Ovary (tissue), 9 donors: ENCODE data around the gene PRKG1. TPM values are rescaled to one million over a fixed set of nuclear protein-coding genes. Genes with fewer than 3 reads are reported as not detected.

Experiments
- DNase-seq, 5 donors: peaks; one replicate each; pipeline ENCODE4 v3.0.0-alpha.2; 2019 to 2020
- H3K27ac ChIP-seq, 2 donors: fragments of 200-600 bp; one replicate each; pipeline versions ENCODE4 v1.5.1 to v1.8.0; 2019 to 2022
- H3K27me3 ChIP-seq: fragments of 200-600 bp; one replicate; pipeline ENCODE4 v1.8.0; 2022
- H3K36me3 ChIP-seq: fragments of 200-600 bp; sonication (generic); one replicate; pipeline ENCODE4 v1.5.1; 2019
- H3K4me1 ChIP-seq: one replicate; pipeline ENCODE4 v1.8.1; 2013; ENCODE audit warnings: mild to moderate bottlenecking, moderate library complexity; ENCODE audit not compliant: insufficient read depth
- H3K4me3 ChIP-seq: fragments of 200-600 bp; sonication (generic); one replicate; pipeline ENCODE4 v1.5.1; 2017
- H3K9me3 ChIP-seq, 2 donors: fragments of 200-600 bp in 1 of 2; sonication (generic) in 1 of 2; one replicate each; pipeline versions ENCODE4 v1.5.1 to v1.8.1; 2013 to 2019; ENCODE audit warnings: mild to moderate bottlenecking in 1 of 2, moderate library complexity in 1 of 2
- CTCF ChIP-seq, 3 donors: fragments of 450-650 bp in 2 of 3; fragments of 200-600 bp in 1 of 3; IDR thresholded peaks; one replicate each; pipeline versions ENCODE4 v1.5.1 to v1.8.0; 2016 to 2022; ENCODE audit warnings: antibody characterized with exemption in 3 of 3, mild to moderate bottlenecking in 1 of 3
- EP300 ChIP-seq: sonication (generic); formaldehyde crosslinking; IDR thresholded peaks from one replicate; pipeline ENCODE4 v1.6.1; 2017; ENCODE audit warnings: antibody characterized with exemption
- POLR2A ChIP-seq: fragments of 450-650 bp; IDR thresholded peaks from one replicate; pipeline ENCODE4 v1.6.1; 2017; ENCODE audit warnings: antibody characterized with exemption, mild to moderate bottlenecking, moderate library complexity
- WGBS, 3 donors: extraction: QIAGEN DNeasy Blood & Tissue Kit in 1 of 3; methylation state at CpG; one replicate each; pipeline versions ENCODE4 v1.1.5 to v1.1.7; 2013 to 2017; 5-methylcytosine and 5-hydroxymethylcytosine counted together
- intact Hi-C, 4 donors: fragments of 100-400 bp; cut with DNase I; formaldehyde crosslinking; loops; one replicate each; pipeline versions ENCODE4 v1.11.0 to v1.15.1; 2022 to 2023
- polyA plus RNA-seq, 2 donors: library from polyadenylated mRNA; stranded (reverse); fragments of 200-250 nt in 1 of 2; fragments of 350-450 nt in 1 of 2; fragmentation: Illumina TruSeq in 1 of 2; extraction: RNeasy Lipid Tissue Mini Kit (QIAGEN cat#74804) in 1 of 2; gene quantifications; one replicate each; pipeline ENCODE4 v1.2.3, GENCODE V29; 2013 to 2014
- total RNA-seq, 7 donors: library from RNA; depleted of rRNA in 2 of 7; stranded (reverse); fragments of >200 nt in 2 of 7; fragmentation: NEBNext Ultra II Directional in 3 of 7; extraction: Animal tissue kit (Norgen Biotek cat#: 25700) in 3 of 7; gene quantifications; one replicate each; pipeline versions ENCODE4 v1.1.0 to v1.2.4, GENCODE V29; 2016 to 2023
- donor health status: DM: no; HTN: no; CAD: no; lungs with moderate emphysema.
- donor health status: DM: no; HTN: no; CAD: no.
- donor health status: Bipolar disorder and iron deficiency.
- donor health status: DM: yes; HTN: yes; CAD: no.
- donor health status: DM: no; HTN: no; CAD: no.
- donor health status: DM: yes; HTN: yes; CAD: no.

The PRKG1 gene
- total and polyA plus RNA-seq, 9 donors: 2.8 to 21.1 (median 15.7) TPM

DNA sequence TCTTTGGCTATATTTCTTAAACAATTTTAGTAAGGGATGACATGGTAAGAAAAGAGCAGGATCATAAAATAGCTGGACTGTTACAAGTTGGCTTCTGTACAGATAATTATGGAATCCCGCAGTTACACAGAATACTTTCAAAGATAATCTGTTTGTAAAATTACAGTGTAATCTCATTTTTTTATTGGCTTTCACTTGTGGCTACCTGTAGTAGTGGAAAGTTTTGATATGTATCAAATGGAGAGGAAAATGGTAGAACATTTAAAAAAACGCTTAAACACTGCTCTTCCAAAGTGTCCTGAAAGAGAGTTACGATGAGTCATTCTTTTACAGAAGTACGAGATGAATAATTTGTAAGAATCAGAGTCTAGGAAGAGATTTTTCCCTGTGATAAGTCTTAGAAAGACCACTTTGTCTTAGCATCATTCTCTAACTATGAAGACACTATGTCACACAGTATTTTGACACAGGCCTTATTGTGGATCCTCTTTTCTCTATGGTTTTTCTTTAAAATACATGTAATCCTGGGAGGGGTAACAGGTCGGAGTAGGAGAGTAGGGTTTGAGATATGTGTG lies 1024.8 kb downstream of the PRKG1 start:
- WGBS, 3 donors: 74 to 81% (median 77%) methylated on average over 5 of the region's 5 CpGs

DNA sequence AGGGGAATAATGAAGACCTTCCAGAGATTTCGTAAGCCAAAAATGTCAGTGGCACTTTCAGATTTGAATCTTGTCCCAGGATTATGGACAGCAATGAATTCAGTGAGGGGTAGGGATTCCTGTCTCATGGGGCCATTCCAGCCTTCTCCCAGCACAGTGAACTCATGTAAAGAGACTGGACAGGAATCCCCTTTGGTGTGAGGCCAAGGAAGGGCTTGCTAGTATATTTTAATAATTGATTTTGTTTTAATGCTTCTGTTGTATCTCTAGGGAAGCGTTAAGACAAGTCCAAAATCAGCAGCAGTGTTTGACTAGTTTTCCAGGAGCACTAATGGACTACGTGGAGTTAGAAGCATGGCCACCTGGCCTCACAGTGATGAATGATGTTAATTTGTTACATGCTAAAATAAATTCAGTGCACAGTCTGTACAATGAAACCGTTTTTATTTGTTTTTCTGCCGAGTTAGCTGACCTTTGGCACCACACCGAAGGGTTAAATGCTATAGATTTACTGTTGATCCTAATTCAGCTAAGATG lies 1025.8 kb downstream of the PRKG1 start:
- Histone ChIP-seq H3K36me3 (no peaks in the 10 kb centered on the region), H3K4me1 (no peaks in the 10 kb centered on the region), H3K4me3 (no peak overlapping the region), H3K27me3 (no peaks in the 10 kb centered on the region), H3K9me3 (no peaks in the 10 kb centered on the region), H3K27ac (no peak overlapping the region)
- WGBS, 3 donors: 60 to 73% (median 66%) methylated on average over 6 of the region's 6 CpGs
- intact Hi-C loops: no loop called here
- no peak for TF ChIP-seq EP300
- no peak for TF ChIP-seq CTCF (IDR thresholded peaks at IDR 0.05)
- TF ChIP-seq POLR2A: no peak
- DNase-seq: no peak

More for the DNA sequence above, 1024.8 kb downstream of the PRKG1 start:
- H3K27me3 ChIP-seq: no peaks in the 10 kb centered on the region
- TF ChIP-seq CTCF (IDR thresholded peaks at IDR 0.05) (no peak), POLR2A (no peak), EP300 (no peak)
- no peak overlapping the region for H3K4me3 ChIP-seq
- H3K27ac ChIP-seq: no peak overlapping the region
- DNase-seq: no peak
- H3K36me3 ChIP-seq: no peaks in the 10 kb centered on the region
- intact Hi-C loops: no loop called here
- H3K4me1 ChIP-seq: no peaks in the 10 kb centered on the region
- H3K9me3 ChIP-seq: no peaks in the 10 kb centered on the region

GRCh38 chr10:52105301-52105700 lies 1031.0 kb downstream of the PRKG1 start:
- H3K27me3 ChIP-seq: no peaks in the 10 kb centered on the region
- H3K9me3 ChIP-seq: no peaks in the 10 kb centered on the region
- TF ChIP-seq CTCF (IDR thresholded peaks at IDR 0.05) (no peak), POLR2A (no peak), EP300 (no peak)
- no peak overlapping the region for H3K4me3 ChIP-seq
- WGBS, 3 donors: 88 to 95% (median 93%) methylated on average over 9 of the region's 9 CpGs
- H3K27ac ChIP-seq: no peak overlapping the region
- no peaks in the 10 kb centered on the region for H3K36me3 ChIP-seq
- no peak for DNase-seq
- H3K4me1 ChIP-seq: no peaks in the 10 kb centered on the region
- intact Hi-C loops: no loop called here

GRCh38 chr10:52106011-52106410 lies 1031.7 kb downstream of the PRKG1 start:
- DNase-seq: no peak
- H3K27ac ChIP-seq: no peak overlapping the region
- H3K4me3 ChIP-seq: no peak overlapping the region
- intact Hi-C loops: no loop called here
- no peaks in the 10 kb centered on the region for H3K9me3 ChIP-seq
- no peaks in the 10 kb centered on the region for H3K4me1 ChIP-seq
- H3K27me3 ChIP-seq: no peaks in the 10 kb centered on the region
- TF ChIP-seq POLR2A: no peak
- TF ChIP-seq CTCF (IDR thresholded peaks at IDR 0.05): no peak
- TF ChIP-seq EP300: no peak
- no peaks in the 10 kb centered on the region for H3K36me3 ChIP-seq
- 84 to 91% (median 89%) methylated on average over 4 of the region's 4 CpGs for WGBS, 3 donors
